DMS153 (cell line): ENCODE measurements around the gene FASTK.

Experiments
- DNase-seq: peaks from one replicate; lab custom pipeline; 2025; lab: John Stamatoyannopoulos, UW

The FASTK gene

DNA sequence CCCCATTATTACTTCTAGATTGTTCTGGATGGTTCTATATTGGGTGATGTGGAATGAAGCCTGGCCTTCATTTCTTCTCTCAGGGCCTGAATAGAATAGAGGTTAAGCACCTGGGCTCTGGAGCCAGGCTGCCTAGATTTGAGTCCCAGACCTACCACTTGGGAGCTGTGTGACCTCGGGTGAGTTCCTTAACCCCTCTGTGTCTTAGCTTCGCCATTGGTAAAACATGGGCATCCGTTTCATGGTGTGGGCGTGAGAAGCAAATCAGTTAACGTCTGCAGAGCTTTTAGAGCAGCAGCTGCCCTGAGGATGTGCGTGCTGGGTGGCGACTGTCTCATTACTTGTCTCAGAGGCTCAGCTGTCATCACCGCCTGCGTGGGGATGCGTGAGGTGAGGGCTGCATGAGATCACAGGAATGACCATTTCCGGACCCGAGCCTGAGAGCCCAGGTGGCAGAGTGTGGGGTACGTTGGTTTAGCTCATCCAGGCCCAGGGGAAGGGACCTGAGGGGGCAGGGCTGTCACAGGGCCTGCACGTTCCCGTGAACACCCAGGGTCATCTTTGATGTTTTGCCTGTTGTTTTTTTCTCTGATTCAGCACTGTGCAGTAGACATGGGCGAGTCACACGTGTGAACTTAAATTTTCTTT is 15.3 kb upstream of the FASTK start:
- no peak for DNase-seq

DNA sequence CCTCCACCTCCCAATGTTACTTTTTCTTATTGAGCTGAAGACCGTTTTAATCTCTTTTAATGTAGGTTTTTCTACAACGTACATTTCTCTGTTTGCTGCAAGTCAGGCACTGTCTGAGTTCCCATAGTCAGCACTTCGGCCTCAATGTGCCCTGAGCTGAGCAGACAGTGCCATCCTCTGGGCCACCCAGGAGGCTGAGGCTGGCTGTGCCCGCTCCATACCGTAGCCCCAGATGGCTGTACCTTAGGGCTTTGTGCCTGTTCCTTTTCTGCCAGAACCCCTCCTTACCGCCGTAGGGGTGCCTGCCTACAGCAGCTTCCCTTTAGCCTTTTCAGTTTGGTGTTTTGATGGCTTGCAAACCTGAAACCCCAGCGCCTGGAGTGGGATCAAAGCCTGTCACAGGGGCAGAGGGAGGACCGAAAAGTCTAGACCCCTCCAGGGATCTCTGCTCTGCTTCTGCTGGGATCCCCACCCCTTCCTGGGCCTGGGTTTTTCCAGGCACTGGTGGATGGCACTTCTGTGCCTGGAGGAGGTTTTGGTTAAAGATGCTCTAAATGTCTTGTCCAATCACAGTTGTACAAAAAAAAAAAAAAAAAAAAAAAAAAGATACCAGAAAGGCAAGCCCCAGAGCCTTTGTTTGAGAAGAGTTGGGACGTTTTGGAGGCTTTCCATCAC is 14.7 kb upstream of the FASTK start:
- DNase-seq: no peak

DNA sequence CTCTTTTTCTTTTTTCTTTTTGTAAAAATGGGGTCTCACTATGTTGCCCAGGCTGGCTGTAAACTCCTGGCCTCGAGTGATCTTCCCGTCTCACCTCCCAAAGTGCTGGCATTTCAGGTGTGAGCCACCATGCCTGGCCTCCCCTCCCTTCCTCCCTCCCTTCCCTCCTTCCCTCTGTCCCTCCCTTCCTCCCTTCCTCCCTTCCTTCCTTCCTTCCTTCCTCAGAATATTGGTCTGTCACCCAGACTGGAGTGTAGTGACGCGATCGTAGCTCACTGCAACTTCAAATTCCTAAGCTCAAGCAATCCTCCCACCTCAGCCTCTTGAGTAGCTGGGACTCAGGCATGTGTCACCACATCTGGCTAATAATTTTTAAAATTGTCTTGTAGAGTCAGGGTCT is 14.1 kb upstream of the FASTK start:
- no peak for DNase-seq

DNA sequence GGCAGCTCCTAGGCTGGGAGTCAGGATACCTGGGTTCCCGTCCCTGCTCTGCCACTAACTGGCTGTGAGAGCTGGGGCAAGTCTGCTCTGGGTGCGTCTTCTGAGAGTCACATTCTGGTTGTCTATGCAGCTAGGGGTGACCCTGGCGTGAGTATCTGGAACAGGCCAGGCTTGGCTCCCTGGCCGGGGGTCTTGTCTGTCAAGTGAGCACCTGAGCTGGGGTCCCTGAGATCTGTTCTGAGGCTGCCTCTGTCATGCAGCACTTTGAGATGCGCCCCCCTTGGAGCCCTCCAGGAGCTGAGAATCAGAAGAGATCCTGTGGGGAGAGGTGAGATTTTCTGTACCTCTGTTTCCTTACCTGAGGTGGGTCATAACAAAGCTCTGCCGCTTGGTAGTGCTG is 13.1 kb upstream of the FASTK start:
- no peak for DNase-seq

DNA sequence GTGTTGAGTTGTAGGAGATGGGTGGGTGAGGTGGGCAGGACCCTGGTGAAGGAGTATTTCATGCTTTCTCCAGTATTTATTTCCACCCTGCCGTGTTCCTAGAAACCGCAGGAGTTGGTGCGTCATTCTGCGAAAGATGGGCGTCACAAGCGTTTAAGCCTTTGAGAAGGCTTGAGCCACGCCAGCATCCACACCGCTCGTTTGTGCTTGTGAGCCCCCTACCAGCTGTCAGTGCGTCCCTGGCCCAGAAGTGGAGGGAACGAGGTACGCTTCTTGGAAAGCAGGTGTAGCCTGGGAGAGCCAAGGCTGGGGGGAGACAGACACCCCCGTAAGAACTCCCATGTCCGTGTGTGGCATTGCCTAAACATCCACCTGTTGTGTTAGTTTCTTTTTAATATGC is 11.4 kb upstream of the FASTK start:
- no peak for DNase-seq

DNA sequence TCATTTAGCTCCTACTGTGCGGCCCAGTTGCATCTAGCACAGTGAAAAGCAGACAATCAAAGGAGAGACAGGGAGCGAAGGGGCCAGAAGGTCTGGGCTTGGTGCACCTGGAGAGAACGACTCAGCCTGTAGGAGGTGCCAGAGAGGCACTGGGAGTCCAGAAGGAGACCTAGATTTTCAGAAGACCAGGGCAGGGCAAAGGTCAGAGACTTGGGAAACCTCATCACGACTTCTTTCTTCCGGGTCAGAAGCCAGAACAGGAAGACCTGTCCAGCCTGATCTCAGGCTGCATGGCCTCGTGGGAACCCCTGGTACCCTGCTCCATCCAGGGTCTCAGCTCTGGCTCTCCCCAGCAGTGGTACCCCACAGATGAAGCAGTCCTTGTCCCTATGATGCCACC is 10.8 kb upstream of the FASTK start:
- no peak for DNase-seq

DNA sequence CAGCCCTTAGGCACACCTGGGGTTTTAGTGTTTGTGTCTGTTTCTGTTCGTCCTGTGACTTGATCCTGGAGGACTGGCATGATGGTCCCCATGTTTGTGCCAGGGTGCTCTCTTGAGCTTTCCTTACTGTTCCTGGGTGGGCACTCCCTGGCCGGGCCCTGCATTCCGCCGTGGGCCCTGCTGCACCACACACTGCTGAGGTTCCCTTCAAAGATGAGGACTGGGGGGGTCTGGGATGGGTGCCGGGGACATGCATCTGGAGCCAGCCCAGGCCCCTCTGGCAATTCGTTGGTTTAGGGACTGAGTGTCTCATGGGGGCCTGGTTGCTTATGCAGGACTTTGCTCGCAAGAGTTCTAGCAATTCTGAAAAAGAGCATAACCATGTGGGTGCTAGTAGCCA is 10.4 kb upstream of the FASTK start:
- DNase-seq: no peak

DNA sequence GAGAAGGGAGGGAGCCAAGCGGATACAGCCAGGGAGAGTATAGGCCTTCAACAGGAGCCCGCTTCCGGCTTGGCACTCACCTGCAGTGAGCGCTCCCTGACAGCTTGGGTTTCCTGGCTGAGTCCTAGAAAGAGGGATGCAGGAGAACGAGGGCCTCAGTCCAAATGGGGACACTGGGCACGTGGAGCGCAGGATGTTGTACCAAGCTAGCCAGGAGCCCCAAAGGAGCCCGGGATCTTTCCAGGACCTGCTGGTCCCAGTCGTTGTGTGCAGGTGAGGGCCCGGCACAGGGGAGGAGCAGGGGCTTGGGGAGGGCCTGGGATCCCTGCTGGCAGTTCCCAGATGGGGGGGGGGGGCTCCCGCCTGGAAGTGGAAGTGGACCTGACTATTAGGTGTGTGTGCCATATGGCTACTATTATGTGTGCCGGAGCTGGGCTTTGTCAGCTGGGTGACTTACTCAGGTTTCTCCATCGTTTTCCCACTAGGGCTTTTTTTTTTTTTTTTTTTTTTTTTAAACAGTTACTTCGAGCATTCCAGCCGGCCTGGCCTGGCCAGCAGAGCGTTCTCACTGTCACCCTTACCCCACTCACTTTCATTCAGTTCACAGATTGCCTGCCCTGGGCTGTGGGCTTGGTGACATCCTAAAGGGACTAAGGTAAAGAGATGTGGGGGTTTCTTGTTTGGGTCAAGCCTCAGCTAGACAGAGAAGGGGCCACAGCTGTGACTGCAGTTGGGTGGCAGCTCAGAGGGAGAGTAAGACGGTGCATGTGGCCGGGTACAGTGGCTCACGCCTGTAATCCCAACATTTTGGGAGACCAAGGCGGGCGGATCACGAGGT is 9.5 kb upstream of the FASTK start:
- no peak for DNase-seq

DNA sequence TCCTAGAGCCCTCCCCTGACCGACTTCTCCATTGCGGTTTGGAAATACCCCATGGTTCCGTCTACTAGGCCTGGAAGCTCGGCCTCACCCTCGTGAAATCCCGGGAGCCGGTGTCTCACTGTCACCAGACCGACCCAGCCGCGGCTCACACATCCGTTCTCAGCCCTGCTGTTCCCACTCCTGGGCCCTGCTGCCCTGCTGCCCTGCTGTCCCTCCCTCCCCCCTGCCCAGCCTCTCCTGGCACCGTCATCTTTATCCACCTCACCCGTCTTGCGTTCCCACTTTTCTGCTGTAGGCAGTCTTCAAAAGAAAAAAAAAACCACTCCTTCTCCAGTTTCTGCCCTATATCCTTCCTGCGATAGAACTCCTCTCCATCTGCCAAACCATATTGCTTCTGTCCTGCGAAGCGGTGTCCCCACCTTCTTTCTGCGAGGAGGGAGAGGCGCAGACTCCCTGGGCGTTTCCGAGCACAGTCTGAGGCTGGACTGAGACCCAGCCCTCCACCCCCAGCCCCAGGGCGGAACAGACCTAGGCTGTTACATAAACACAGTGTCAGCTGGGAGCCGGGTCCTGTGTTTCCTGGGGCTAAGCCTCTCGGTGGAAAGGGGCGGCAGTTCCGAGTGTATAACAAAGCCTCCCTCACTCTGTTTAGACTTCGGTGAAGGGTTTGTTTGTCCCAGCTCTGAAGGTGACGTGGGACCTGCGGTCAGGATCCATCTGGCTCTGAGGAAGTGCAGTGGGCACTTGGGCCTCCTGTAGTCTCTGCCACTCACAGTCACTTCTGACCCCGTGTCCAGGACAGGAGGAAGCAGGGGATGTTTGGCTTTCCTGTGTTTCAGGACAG is 8.5 kb upstream of the FASTK start:
- DNase-seq: no peak

DNA sequence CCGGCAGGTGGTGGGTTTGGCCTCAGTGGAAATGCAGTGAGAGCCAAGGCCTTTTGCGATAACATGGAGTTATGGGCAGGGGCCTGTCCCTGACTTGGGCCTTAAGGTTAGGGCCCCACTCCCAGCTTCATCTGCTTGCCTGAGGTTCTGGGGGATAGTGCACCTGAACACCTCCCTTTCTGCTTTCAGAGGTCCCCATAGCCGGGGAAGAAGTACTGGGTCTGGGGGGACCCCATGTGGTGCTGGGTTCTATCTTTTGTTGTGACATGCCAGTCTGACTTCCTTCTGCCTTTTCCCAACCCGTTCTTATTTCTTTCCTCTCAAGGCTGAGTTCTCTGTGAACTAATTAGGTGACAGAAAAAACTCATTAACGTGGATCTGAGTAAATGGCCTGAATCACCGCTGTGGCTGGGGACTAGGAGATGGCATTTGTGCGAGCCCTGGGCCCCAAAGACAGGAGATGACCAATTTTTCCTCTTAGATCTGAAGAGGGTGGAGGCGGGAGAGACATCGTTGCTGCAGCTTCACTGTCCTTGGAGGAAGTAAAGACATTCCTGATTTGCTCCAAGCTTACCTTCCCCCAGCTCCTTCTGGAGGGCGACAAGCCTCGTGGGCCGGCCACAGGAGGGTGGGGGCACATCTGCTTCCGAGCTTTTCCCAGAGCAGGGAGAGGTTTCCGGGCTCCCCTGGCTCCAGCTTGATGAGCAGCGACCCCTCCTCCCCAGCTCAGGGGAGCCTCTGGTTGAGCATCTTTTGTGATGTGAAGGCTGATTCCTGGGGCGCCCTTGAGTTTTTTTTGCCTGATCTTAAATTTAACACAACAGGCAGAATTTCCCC is 7.6 kb upstream of the FASTK start:
- no peak for DNase-seq

DNA sequence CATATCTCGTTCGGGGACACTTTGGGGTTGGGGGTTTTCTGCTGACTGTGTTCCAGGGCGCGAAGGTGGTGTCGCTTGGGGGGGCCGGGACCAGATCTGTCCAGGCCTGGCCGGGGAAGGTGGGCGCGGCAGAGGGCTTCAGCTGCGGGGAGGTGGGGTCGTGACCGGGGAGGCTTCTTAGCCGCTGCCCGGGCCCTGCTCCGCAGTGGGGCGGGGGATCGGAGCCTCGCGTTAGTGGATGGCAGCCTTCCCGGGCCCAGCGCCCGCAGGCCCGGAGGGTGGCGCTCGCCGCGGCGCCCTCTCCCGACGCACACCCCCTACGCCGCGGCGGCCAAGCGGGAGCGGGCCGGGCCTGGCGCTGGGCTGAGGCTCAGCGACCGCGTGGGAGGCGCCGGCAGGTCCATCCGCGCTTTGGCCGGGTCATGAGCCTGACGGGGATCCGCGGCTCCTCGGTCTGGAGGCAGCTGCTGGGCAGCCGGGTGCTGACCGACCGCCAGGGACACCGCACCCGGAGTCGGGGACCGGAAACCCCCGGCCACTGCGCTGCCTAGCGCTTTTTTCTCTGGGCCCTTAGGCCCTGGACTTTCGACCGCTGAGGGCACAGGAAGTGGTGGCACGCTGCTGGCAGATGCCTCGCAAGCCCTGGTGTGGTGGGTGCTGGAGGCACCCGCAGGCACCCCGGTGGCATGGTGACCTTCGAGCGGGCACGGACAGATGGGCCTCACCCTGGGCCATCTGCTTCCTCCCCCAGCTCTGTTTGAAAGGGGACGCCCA is 6.8 kb upstream of the FASTK start:
- no peak for DNase-seq

DNA sequence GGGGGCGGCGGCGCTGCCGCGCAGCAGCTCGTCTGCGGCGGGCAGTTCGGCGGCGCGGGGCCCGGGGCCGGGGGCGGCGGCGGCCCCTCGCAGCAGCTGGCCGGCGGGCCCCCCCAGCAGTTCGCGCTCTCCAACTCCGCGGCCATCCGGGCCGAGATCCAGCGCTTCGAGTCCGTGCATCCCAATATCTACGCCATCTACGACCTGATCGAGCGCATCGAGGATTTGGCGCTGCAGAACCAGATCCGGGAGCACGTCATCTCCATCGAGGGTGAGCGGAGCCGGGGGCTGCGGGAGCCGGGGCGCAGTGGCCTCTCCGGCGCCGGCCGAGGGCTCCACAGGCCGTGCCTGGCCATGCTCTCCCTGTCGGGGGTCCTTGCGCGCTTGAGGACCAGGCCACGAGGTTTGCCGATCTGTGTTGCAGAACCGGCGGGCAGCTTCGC is 6.2 kb upstream of the FASTK start:
- DNase-seq: no peak

DNA sequence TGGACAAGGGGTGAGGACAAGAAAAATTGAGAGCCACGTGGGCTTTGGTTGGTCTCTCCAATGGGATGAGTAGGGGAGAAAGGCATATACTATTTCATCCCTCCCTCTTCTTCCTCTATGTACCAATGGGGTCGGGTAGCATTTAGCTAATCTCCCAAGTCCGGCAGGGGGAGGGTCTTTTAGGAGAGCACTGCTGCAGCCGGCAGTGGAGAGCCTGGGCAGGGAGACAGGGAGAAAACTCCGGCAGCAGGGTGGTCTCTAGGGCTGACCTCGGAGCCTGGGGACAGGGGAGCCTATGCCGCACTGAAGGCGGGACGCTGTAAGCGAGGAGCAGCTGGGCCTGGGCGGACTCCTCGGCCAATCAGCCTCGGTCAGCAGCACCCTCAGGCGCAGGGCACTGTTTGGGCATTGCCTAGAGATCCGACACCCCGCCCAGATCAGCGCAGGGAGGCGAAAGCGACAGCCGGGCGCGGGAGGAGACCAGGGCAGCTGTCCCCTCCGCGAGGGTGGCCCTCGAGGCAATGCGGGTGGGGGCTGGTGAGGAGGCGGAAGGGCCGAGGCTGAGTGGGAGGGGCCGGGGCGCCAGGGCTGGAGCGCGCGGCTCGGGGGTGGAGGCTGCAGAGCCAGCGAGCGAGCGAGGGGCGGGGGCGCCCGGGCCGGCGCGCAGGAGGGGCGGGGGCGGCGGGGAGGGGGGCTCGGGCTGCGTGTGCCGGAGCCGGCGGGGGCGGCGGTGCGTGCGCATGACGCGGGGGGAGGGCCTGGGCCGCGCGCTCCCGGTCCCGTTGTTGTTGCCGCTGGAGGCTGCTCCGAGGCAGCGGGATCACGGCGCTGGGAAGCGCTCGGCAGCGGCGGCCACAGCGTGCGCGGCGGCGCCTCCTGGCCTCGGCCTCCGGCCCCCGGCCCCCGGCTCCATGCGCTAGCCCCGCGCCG is 5.3 kb upstream of the FASTK start, which contains the start of gene AGAP3:
Gene AGAP3, plus strand, starts transcription at position 785 of the 930 bp plus-strand sequence. CDS start 267 bp downstream, outside the sequence.
- peak; percentile 73 for DNase-seq

DNA sequence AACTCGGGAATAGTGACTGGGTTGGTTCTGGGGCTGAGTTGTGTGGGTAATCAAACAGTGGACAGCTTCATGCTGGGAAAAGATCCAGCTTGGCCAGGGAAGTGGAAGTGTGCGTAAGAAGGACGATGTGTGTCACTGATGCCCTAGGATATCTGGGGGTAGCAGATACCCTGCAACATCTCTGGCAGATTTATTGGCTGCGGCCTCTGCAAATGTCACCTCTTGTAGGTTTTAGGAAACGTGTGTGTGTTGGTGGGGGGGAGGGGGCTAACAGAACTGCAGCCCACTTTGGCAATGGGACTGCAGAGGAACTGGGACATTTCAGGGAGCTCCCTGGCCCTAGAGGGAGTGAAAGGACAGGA is 4.7 kb upstream of the FASTK start:
- DNase-seq: no peak

DNA sequence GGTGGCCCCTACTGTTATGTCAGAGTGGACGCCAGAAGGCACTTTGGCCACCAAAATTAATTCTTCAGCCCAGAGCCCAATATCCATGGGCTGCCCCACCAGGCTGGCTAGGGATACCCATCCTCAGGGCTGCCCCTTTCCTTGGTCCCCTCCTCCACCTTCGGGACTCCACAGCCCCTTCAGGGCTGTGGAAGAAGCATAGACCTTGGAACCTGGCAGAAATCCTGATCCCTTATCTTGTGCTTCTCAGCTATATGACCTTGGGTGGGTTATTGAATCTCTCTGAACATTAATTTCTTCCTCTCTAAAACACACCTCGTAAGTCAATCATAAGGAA is 3.2 kb upstream of the FASTK start:
- DNase-seq: no peak

DNA sequence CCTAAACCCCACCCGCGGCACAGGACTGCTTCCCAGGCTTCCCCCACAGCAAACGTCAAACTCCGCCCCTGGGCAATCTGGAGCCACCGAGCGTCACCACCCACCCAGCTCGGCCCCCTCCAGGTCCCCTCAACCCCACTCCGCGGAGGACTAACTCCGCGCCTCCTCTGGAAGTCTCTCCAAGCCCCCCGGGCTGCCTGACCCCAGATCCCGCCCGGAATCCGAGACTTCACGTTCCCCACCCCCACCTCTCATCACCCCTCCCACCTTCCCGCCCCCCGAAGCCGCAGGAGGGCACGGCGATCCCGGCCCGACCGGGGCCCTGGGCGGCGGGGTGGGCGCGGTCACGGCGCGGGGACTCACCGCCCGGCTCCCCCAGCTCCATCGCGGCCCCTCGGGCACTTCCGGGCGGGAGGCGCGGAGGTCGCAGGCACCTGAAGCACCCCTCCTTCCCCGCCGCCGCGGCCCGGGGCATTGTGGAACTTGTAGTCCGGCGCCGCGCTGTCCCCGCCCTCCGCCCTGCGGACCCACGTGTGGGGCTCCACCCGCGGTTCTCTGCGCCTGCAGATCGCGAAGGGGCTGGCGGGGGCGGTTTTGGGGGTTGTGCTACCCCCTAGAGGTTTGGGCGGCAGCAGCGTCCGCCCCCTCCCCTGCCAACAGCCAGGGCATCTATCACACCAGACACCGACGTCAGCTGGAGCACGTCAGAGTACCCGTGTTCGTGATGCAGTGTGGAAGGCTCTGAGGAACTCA is 2.6 kb upstream of the FASTK start, which contains the start of gene TMUB1:
Gene TMUB1, minus strand, starts transcription at position 423 of the 753 bp plus-strand sequence. CDS start 930 bp downstream, outside the sequence.
- DNase-seq: peak; percentile 28

DNA sequence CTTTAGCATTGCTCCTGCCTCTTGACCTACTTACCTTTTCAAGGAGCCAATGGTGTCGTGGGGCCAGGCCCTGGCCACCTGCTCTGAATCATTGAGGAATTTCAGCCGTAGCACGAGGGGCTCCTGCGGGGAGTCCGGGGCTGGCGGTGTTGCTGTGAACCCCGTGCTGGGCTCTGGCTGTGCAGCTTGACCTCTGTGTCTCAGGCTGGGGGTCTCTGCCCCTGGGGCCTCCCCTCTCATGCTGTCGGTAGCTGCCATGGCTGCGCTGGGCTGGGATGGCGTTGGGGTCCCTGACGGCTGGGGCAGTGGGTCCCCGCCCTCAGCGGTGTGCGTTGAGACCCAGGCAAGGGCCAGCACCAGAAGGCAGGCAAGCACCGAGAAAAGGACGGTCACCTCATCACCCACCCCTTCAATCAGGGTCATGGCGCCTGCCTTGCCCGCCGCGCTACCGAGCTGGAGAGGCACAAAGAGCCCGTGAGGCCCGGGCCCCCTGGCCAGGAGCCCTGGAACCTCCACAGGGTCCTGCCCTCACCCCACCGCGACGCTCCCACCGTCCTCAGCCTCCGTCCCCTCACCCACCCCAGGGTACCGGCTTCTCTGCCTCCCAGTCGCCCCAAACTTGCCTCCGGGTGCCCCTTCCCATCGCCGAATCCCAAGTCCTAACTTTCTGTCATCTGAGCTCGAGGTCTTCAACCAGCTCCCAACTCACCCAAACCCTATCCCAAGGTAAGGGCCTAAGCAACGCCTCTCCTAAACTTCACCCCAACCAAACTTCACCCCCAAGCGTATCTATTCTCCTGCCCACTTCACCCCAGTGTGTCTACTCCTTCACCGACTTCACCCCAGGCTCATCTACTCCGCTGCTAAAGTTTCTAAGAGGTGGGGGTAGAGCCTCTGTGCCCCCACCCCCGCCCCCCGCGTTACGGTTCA is 1.8 kb upstream of the FASTK start:
- DNase-seq: no peak
